ENCODE measurements around the gene MLH3.
"Not testable (repeated sequence)": the region's sequence is repeated elsewhere in the genome, so short reads cannot be mapped to it uniquely, and the experiment has no call there.

MLH3 gene

GRCh38 chr14:75050852-75051555 lies at the start of gene MLH3:
Gene MLH3, minus strand, starts transcription at chr14:75051467. Its CDS starts 1,812 bp downstream, at chr14:75049655.
- peak; percentile 88 for DNase-seq (ENCODE audit: low spot score)

GRCh38 chr14:75098682-75099081 lies 47.4 kb upstream of the MLH3 start:
- no peak for DNase-seq (ENCODE audit: low spot score)

GRCh38 chr14:75098212-75098611 lies 46.9 kb upstream of the MLH3 start:
- DNase-seq (ENCODE audit: low spot score), result no peak

GRCh38 chr14:75096959-75097358 lies 45.7 kb upstream of the MLH3 start:
- DNase-seq (ENCODE audit: low spot score), result no peak

- no peak for DNase-seq (ENCODE audit: low spot score)
These were observed 44.4 kb upstream of the MLH3 start for GRCh38 chr14:75095690-75096089.

- no peak for DNase-seq (ENCODE audit: low spot score)
These were observed 43.6 kb upstream of the MLH3 start for GRCh38 chr14:75094896-75095295.

- DNase-seq (ENCODE audit: low spot score), result no peak
These were observed 41.4 kb upstream of the MLH3 start for GRCh38 chr14:75092698-75093097.

GRCh38 chr14:75091251-75091650 lies 40.0 kb upstream of the MLH3 start:
- DNase-seq (ENCODE audit: low spot score), result no peak

- no peak for DNase-seq (ENCODE audit: low spot score)
These were observed 39.1 kb upstream of the MLH3 start for GRCh38 chr14:75090353-75090752.

GRCh38 chr14:75088566-75089373 lies 37.5 kb upstream of the MLH3 start:
- peak; percentile 44 for DNase-seq (ENCODE audit: low spot score)

- no peak for DNase-seq (ENCODE audit: low spot score)
These were observed 36.9 kb upstream of the MLH3 start for GRCh38 chr14:75088153-75088552.

GRCh38 chr14:75084513-75084912 lies 33.2 kb upstream of the MLH3 start:
- no peak for DNase-seq (ENCODE audit: low spot score)

- no peak for DNase-seq (ENCODE audit: low spot score)
These were observed 32.0 kb upstream of the MLH3 start for GRCh38 chr14:75083271-75083670.

GRCh38 chr14:75081660-75082229 lies 30.5 kb upstream of the MLH3 start:
- no peak for DNase-seq (ENCODE audit: low spot score)

- DNase-seq (ENCODE audit: low spot score), result no peak
These were observed 28.3 kb upstream of the MLH3 start for GRCh38 chr14:75079521-75079920.

- no peak for DNase-seq (ENCODE audit: low spot score)
These were observed 26.5 kb upstream of the MLH3 start for GRCh38 chr14:75077794-75078193.

GRCh38 chr14:75070383-75070782 lies 19.1 kb upstream of the MLH3 start:
- no peak for DNase-seq (ENCODE audit: low spot score)

- DNase-seq (ENCODE audit: low spot score), result no peak
These were observed 18.5 kb upstream of the MLH3 start for GRCh38 chr14:75069811-75070145.

GRCh38 chr14:75069121-75069810 lies 18.0 kb upstream of the MLH3 start, which contains the start of gene ZC2HC1C:
Gene ZC2HC1C, plus strand, starts transcription at chr14:75069641. Its CDS starts 933 bp downstream, at chr14:75070574.
- peak; percentile 92 for DNase-seq (ENCODE audit: low spot score)

- peak; percentile 25 for DNase-seq (ENCODE audit: low spot score)
These were observed 17.2 kb upstream of the MLH3 start for GRCh38 chr14:75068294-75069120.

- not testable (repeated sequence) for DNase-seq (ENCODE audit: low spot score)
These were observed 16.5 kb upstream of the MLH3 start for GRCh38 chr14:75067765-75068164.

GRCh38 chr14:75067212-75067611 lies 15.9 kb upstream of the MLH3 start:
- no peak for DNase-seq (ENCODE audit: low spot score)
